Astrocyte (in vitro differentiated cells and primary cell): ENCODE results near the gene MVD. TPM values are rescaled to one million over a fixed set of nuclear protein-coding genes. Genes with fewer than 3 reads are reported as not detected.

Experiments
- DNase-seq: peaks from one replicate; pipeline ENCODE4 v3.0.0-alpha.2; 2010; ENCODE audit warnings: low read depth
- FAIRE-seq: peaks from 2 replicates; lab custom pipeline; 2011; peaks lifted over from hg19 to GRCh38; lab: Jason Lieb, UNC
- H2AFZ ChIP-seq: 2 replicates; pipeline ENCODE4 v1.6.0; 2012; ENCODE audit warnings: low read depth, low read length, inconsistent platforms
- H3K27ac ChIP-seq: 2 replicates; pipeline ENCODE4 v1.5.1; 2011; ENCODE audit warnings: low read depth, low read length, inconsistent platforms
- H3K27me3 ChIP-seq: 2 replicates; pipeline ENCODE4 v1.6.0; 2011; ENCODE audit warnings: low read length, inconsistent platforms; ENCODE audit not compliant: insufficient read depth
- H3K36me3 ChIP-seq: 2 replicates; pipeline ENCODE4 v1.5.1; 2011; ENCODE audit warnings: low read length, inconsistent platforms; ENCODE audit not compliant: insufficient read depth
- H3K4me1 ChIP-seq: 2 replicates; pipeline ENCODE4 v1.5.1; 2011; ENCODE audit warnings: low read length, inconsistent platforms; ENCODE audit not compliant: insufficient read depth
- H3K4me2 ChIP-seq: 2 replicates; pipeline ENCODE4 v1.6.0; 2012; ENCODE audit warnings: low read length, inconsistent platforms
- H3K4me3 ChIP-seq: 2 replicates; pipeline ENCODE4 v1.5.1; 2011; ENCODE audit warnings: low read depth, mild to moderate bottlenecking, low read length, inconsistent platforms; ENCODE audit not compliant: insufficient read depth
- H3K79me2 ChIP-seq: 2 replicates; pipeline ENCODE4 v1.6.0; 2012; ENCODE audit warnings: mild to moderate bottlenecking, low read length, inconsistent platforms; ENCODE audit not compliant: insufficient read depth
- H3K9ac ChIP-seq: 2 replicates; pipeline ENCODE4 v1.6.0; 2012; ENCODE audit warnings: mild to moderate bottlenecking, low read length, inconsistent platforms
- H3K9me3 ChIP-seq: 2 replicates; pipeline ENCODE4 v1.5.1; 2012; ENCODE audit warnings: low read depth, mild to moderate bottlenecking, low read length, inconsistent platforms; ENCODE audit not compliant: insufficient read depth
- H4K20me1 ChIP-seq: 2 replicates; pipeline ENCODE4 v1.6.0; 2012; ENCODE audit warnings: low read length, inconsistent platforms; ENCODE audit not compliant: insufficient read depth
- H3K27ac Mint-ChIP-seq: one replicate; pipeline ENCODE4 v1.8.0; 2021; ENCODE audit warnings: mild to moderate bottlenecking, mixed read lengths; ENCODE audit not compliant: unreplicated experiment
- H3K27me3 Mint-ChIP-seq: one replicate; pipeline ENCODE4 v1.8.0; 2021; ENCODE audit warnings: low read depth, mixed read lengths; ENCODE audit not compliant: unreplicated experiment
- H3K36me3 Mint-ChIP-seq: one replicate; pipeline ENCODE4 v1.8.0; 2021; ENCODE audit warnings: low read depth, mixed read lengths; ENCODE audit not compliant: unreplicated experiment
- H3K4me1 Mint-ChIP-seq: one replicate; pipeline ENCODE4 v1.8.0; 2021; ENCODE audit warnings: low read depth, mixed read lengths; ENCODE audit not compliant: unreplicated experiment
- H3K4me3 Mint-ChIP-seq: one replicate; pipeline ENCODE4 v1.8.0; 2021; ENCODE audit warnings: mild to moderate bottlenecking, moderate library complexity, mixed read lengths; ENCODE audit not compliant: unreplicated experiment
- H3K9me3 Mint-ChIP-seq: one replicate; pipeline ENCODE4 v1.8.0; 2021; ENCODE audit warnings: mild to moderate bottlenecking, mixed read lengths; ENCODE audit not compliant: unreplicated experiment
- CTCF ChIP-seq: IDR thresholded peaks from 2 replicates; pipeline ENCODE4 v1.5.1; 2011; ENCODE audit warnings: low read depth, mild to moderate bottlenecking, inconsistent platforms, low read length, moderate library complexity; ENCODE audit not compliant: insufficient read depth
- EZH2 ChIP-seq: IDR thresholded peaks from 2 replicates; pipeline ENCODE4 v1.6.1; 2012; ENCODE audit warnings: mild to moderate bottlenecking, low read length, inconsistent platforms; ENCODE audit not compliant: insufficient read depth
- total RNA-seq: library from RNA; stranded (reverse); gene quantifications from 2 replicates; pipeline ENCODE4 v1.2.1, GENCODE V29; 2021

Gene MVD
- total RNA-seq, 1 donor from 2014 or later: 63.9 TPM

GRCh38 chr16:88646345-88647034 lies 16.4 kb downstream of the MVD start:
- no peak for FAIRE-seq
- Histone ChIP-seq H3K27me3 (no peaks in the 10 kb centered on the region), H4K20me1 (peaks cover 20% of the 10 kb centered on the region), H3K4me1 (peaks cover 11% of the 10 kb centered on the region), H2AFZ (no peak overlapping the region), H3K27ac (no peak overlapping the region), H3K79me2 (no peaks in the 10 kb centered on the region), H3K9me3 (no peaks in the 10 kb centered on the region), H3K9ac (no peak overlapping the region), H3K36me3 (no peaks in the 10 kb centered on the region), H3K4me3 (no peak overlapping the region), H3K4me2 (no peak overlapping the region)
- no peaks in the 10 kb centered on the region for H3K27me3 Mint-ChIP-seq
- DNase-seq: no peak
- H3K4me1 Mint-ChIP-seq: peaks cover 4% of the 10 kb centered on the region
- no peak overlapping the region for H3K4me3 Mint-ChIP-seq
- H3K9me3 Mint-ChIP-seq: no peaks in the 10 kb centered on the region
- no peak overlapping the region for H3K27ac Mint-ChIP-seq
- TF ChIP-seq EZH2 (no peak), CTCF (no peak)
- H3K36me3 Mint-ChIP-seq: peaks cover 12% of the 10 kb centered on the region

- Mint-ChIP-seq H3K27ac (no peak overlapping the region), H3K27me3 (peaks cover 2% of the 10 kb centered on the region), H3K4me1 (peaks cover 4% of the 10 kb centered on the region), H3K36me3 (peaks cover 12% of the 10 kb centered on the region), H3K4me3 (no peak overlapping the region), H3K9me3 (no peaks in the 10 kb centered on the region)
- H2AFZ ChIP-seq: no peak overlapping the region
- no peaks in the 10 kb centered on the region for H3K27me3 ChIP-seq
- H3K4me1 ChIP-seq: peaks cover 6% of the 10 kb centered on the region
- H3K36me3 ChIP-seq: no peaks in the 10 kb centered on the region
- DNase-seq: no peak
- TF ChIP-seq EZH2: no peak
- no peak for TF ChIP-seq CTCF
- no peak overlapping the region for H3K27ac ChIP-seq
- H3K79me2 ChIP-seq: no peaks in the 10 kb centered on the region
- H3K9me3 ChIP-seq: no peaks in the 10 kb centered on the region
- no peak overlapping the region for H3K4me3 ChIP-seq
- no peak overlapping the region for H3K4me2 ChIP-seq
- no peak overlapping the region for H3K9ac ChIP-seq
- no peak for FAIRE-seq
- peaks cover 20% of the 10 kb centered on the region for H4K20me1 ChIP-seq
Measured at GRCh38 chr16:88645941-88646340, 16.9 kb downstream of the MVD start.

GRCh38 chr16:88645455-88645854 lies 17.4 kb downstream of the MVD start:
- Mint-ChIP-seq H3K36me3 (peaks cover 12% of the 10 kb centered on the region), H3K9me3 (no peaks in the 10 kb centered on the region), H3K4me1 (peaks cover 4% of the 10 kb centered on the region), H3K4me3 (no peak overlapping the region), H3K27ac (no peak overlapping the region), H3K27me3 (peaks cover 2% of the 10 kb centered on the region)
- no peak for TF ChIP-seq EZH2
- TF ChIP-seq CTCF: no peak
- no peak for DNase-seq
- peaks cover 19% of the 10 kb centered on the region for H4K20me1 ChIP-seq
- peaks cover 2% of the 10 kb centered on the region for H3K27me3 ChIP-seq
- H3K79me2 ChIP-seq: no peaks in the 10 kb centered on the region
- FAIRE-seq: no peak
- peaks cover 6% of the 10 kb centered on the region for H3K4me1 ChIP-seq
- no peak overlapping the region for H3K9ac ChIP-seq
- H3K9me3 ChIP-seq: no peaks in the 10 kb centered on the region
- no peak overlapping the region for H3K27ac ChIP-seq
- no peak overlapping the region for H2AFZ ChIP-seq
- H3K4me3 ChIP-seq: no peak overlapping the region
- H3K36me3 ChIP-seq: no peaks in the 10 kb centered on the region
- no peak overlapping the region for H3K4me2 ChIP-seq
